Measurements from ENCODE around the gene ATG5. TPM values are rescaled to one million over a fixed set of nuclear protein-coding genes. Genes with fewer than 3 reads are reported as not detected.
"Not testable (repeated sequence)": the region's sequence is repeated elsewhere in the genome, so short reads cannot be mapped to it uniquely, and the experiment has no call there.

Gene ATG5
- total RNA-seq, 2 experiments from 2014 or later: 25.7 to 28.5 TPM

GRCh38 chr6:106156413-106156812 lies 169.1 kb downstream of the ATG5 start:
- H3K9me3 Mint-ChIP-seq: peaks cover 4% of the 10 kb centered on the region
- peaks cover 3% of the 10 kb centered on the region for H3K36me3 Mint-ChIP-seq
- POLR2A ChIA-PET: interaction anchor here (1.0 kb wide), 1 partner anchor 15 kb away, joined by 3 read pairs; no protein-coding TSS in a partner anchor
- no peak overlapping the region for H3K4me3 Mint-ChIP-seq
- DNase-seq (no peak), ATAC-seq (ENCODE audit: low read depth) (no peak)
- no peaks in the 10 kb centered on the region for H3K27me3 Mint-ChIP-seq
- H3K4me1 Mint-ChIP-seq: peaks cover 14% of the 10 kb centered on the region
- H3K27ac Mint-ChIP-seq: no peak overlapping the region

GRCh38 chr6:106155219-106155830 lies 170.2 kb downstream of the ATG5 start:
- Mint-ChIP-seq H3K4me1 (peaks cover 16% of the 10 kb centered on the region), H3K27me3 (no peaks in the 10 kb centered on the region), H3K4me3 (no peak overlapping the region), H3K36me3 (peaks cover 5% of the 10 kb centered on the region), H3K9me3 (peaks cover 6% of the 10 kb centered on the region), H3K27ac (no peak overlapping the region)
- DNase-seq: no peak
- POLR2A ChIA-PET: no interaction called here
- ATAC-seq (ENCODE audit: low read depth): no peak

- Mint-ChIP-seq H3K36me3 (peaks cover 5% of the 10 kb centered on the region), H3K27ac (no peak overlapping the region), H3K27me3 (no peaks in the 10 kb centered on the region), H3K9me3 (peaks cover 6% of the 10 kb centered on the region), H3K4me3 (no peak overlapping the region), H3K4me1 (peaks cover 22% of the 10 kb centered on the region)
- DNase-seq: no peak
- no peak for ATAC-seq (ENCODE audit: low read depth)
- POLR2A ChIA-PET: interaction anchor here (1.4 kb wide), 1 partner anchor 13 kb away, joined by 4 read pairs; no protein-coding TSS in a partner anchor
Observed at GRCh38 chr6:106154326-106154725, 171.2 kb downstream of the ATG5 start.

- DNase-seq: no peak
- Mint-ChIP-seq H3K4me3 (no peak overlapping the region), H3K4me1 (peaks cover 27% of the 10 kb centered on the region), H3K36me3 (peaks cover 4% of the 10 kb centered on the region), H3K27ac (no peak overlapping the region), H3K27me3 (no peaks in the 10 kb centered on the region), H3K9me3 (peaks cover 7% of the 10 kb centered on the region)
- no peak for ATAC-seq (ENCODE audit: low read depth)
- POLR2A ChIA-PET: interaction anchor here (1.4 kb wide), 1 partner anchor 12 kb away, joined by 4 read pairs; no protein-coding TSS in a partner anchor
Observed at GRCh38 chr6:106152952-106153351, 172.6 kb downstream of the ATG5 start.

GRCh38 chr6:106152476-106152875 lies 173.1 kb downstream of the ATG5 start:
- H3K27ac Mint-ChIP-seq; ATAC-seq (ENCODE audit: low read depth): not testable (repeated sequence)
- H3K4me1 Mint-ChIP-seq: peaks cover 27% of the 10 kb centered on the region

GRCh38 chr6:106149472-106150069 lies 176.0 kb downstream of the ATG5 start:
- DNase-seq (peak; percentile 48), ATAC-seq (ENCODE audit: low read depth) (peak; percentile 87)
- Mint-ChIP-seq H3K4me1 (peaks cover 47% of the 10 kb centered on the region), H3K27ac (peak overlapping the region; percentile 90), H3K9me3 (peaks cover 7% of the 10 kb centered on the region), H3K4me3 (peak overlapping the region; percentile 48), H3K36me3 (peaks cover 6% of the 10 kb centered on the region), H3K27me3 (no peaks in the 10 kb centered on the region)
- POLR2A ChIA-PET: interaction anchor here (0.6 to 2.0 kb wide), 6 partner anchors 8 to 157 kb away, joined by 3 to 11 read pairs (median 4); no protein-coding TSS in a partner anchor

More at GRCh38 chr6:106152476-106152875, 173.1 kb downstream of the ATG5 start:
- H3K36me3 Mint-ChIP-seq, DNase-seq, H3K27me3 Mint-ChIP-seq, H3K9me3 Mint-ChIP-seq, H3K4me3 Mint-ChIP-seq, POLR2A ChIA-PET: not testable (repeated sequence)

GRCh38 chr6:106147476-106147875 lies 178.1 kb downstream of the ATG5 start:
- H3K9me3 Mint-ChIP-seq: peaks cover 7% of the 10 kb centered on the region
- ATAC-seq (ENCODE audit: low read depth) (no peak), DNase-seq (no peak)
- H3K27me3 Mint-ChIP-seq: no peaks in the 10 kb centered on the region
- H3K4me3 Mint-ChIP-seq: no peak overlapping the region
- no peak overlapping the region for H3K27ac Mint-ChIP-seq
- POLR2A ChIA-PET: no interaction called here
- H3K4me1 Mint-ChIP-seq: peaks cover 64% of the 10 kb centered on the region
- peaks cover 6% of the 10 kb centered on the region for H3K36me3 Mint-ChIP-seq

GRCh38 chr6:106146852-106147351 lies 178.7 kb downstream of the ATG5 start:
- no peaks in the 10 kb centered on the region for H3K27me3 Mint-ChIP-seq
- no peak overlapping the region for H3K4me3 Mint-ChIP-seq
- H3K9me3 Mint-ChIP-seq: peaks cover 3% of the 10 kb centered on the region
- POLR2A ChIA-PET: interaction anchor here (0.7 to 0.8 kb wide), 2 partner anchors 15 to 34 kb away, joined by 3 read pairs; no protein-coding TSS in a partner anchor
- no peak overlapping the region for H3K27ac Mint-ChIP-seq
- peaks cover 6% of the 10 kb centered on the region for H3K36me3 Mint-ChIP-seq
- H3K4me1 Mint-ChIP-seq: peaks cover 67% of the 10 kb centered on the region
- DNase-seq (no peak), ATAC-seq (ENCODE audit: low read depth) (no peak)

- no peaks in the 10 kb centered on the region for H3K27me3 Mint-ChIP-seq
- no peak for ATAC-seq (ENCODE audit: low read depth)
- no peak for DNase-seq
- H3K4me1 Mint-ChIP-seq: peaks cover 73% of the 10 kb centered on the region
- H3K4me3 Mint-ChIP-seq: peak overlapping the region; percentile 0
- POLR2A ChIA-PET: interaction anchor here (1.6 kb wide), 1 partner anchor 28 kb away, joined by 4 read pairs; no protein-coding TSS in a partner anchor
- H3K9me3 Mint-ChIP-seq: peaks cover 1% of the 10 kb centered on the region
- H3K36me3 Mint-ChIP-seq: peaks cover 3% of the 10 kb centered on the region
- peak overlapping the region; percentile 75 for H3K27ac Mint-ChIP-seq
Observed at GRCh38 chr6:106145741-106146227, 179.8 kb downstream of the ATG5 start.

- Mint-ChIP-seq H3K27ac (peak overlapping the region; percentile 14), H3K9me3 (peaks cover 1% of the 10 kb centered on the region), H3K36me3 (peaks cover 3% of the 10 kb centered on the region), H3K4me3 (no peak overlapping the region), H3K4me1 (peaks cover 77% of the 10 kb centered on the region), H3K27me3 (no peaks in the 10 kb centered on the region)
- no peak for ATAC-seq (ENCODE audit: low read depth)
- DNase-seq: no peak
- POLR2A ChIA-PET: interaction anchor here (1.6 kb wide), 1 partner anchor 28 kb away, joined by 4 read pairs; no protein-coding TSS in a partner anchor
Observed at GRCh38 chr6:106145144-106145543, 180.4 kb downstream of the ATG5 start.

- peak overlapping the region; percentile 97 for H3K27ac Mint-ChIP-seq
- ATAC-seq (ENCODE audit: low read depth) (no peak), DNase-seq (peak; percentile 48)
- H3K36me3 Mint-ChIP-seq: peaks cover 1% of the 10 kb centered on the region
- H3K4me1 Mint-ChIP-seq: peaks cover 65% of the 10 kb centered on the region
- H3K4me3 Mint-ChIP-seq: peak overlapping the region; percentile 70
- H3K9me3 Mint-ChIP-seq: no peaks in the 10 kb centered on the region
- POLR2A ChIA-PET: interaction anchor here (3.3 to 4.9 kb wide), 2 partner anchors 20 to 46 kb away, joined by 28 to 59 read pairs; no protein-coding TSS in a partner anchor
- no peaks in the 10 kb centered on the region for H3K27me3 Mint-ChIP-seq
Observed at GRCh38 chr6:106143665-106144064, 181.9 kb downstream of the ATG5 start.

GRCh38 chr6:106142876-106143431 lies 182.6 kb downstream of the ATG5 start:
- POLR2A ChIA-PET: interaction anchor here (1.3 to 4.9 kb wide), 4 partner anchors 21 to 183 kb away, joined by 3 to 59 read pairs (median 24); partner anchors contain the start of gene ATG5
- Mint-ChIP-seq H3K4me3 (peak overlapping the region; percentile 70), H3K9me3 (no peaks in the 10 kb centered on the region), H3K36me3 (peaks cover 1% of the 10 kb centered on the region), H3K27ac (peak overlapping the region; percentile 97), H3K27me3 (no peaks in the 10 kb centered on the region), H3K4me1 (peaks cover 62% of the 10 kb centered on the region)
- DNase-seq (no peak), ATAC-seq (ENCODE audit: low read depth) (no peak)
